Limb (tissue), 2 donors: ENCODE results near the gene TXNRD1.
A peak's percentile ranks its signal among the peaks of the same experiment; 100 is the strongest.
"Not testable (repeated sequence)": the region's sequence is repeated elsewhere in the genome, so short reads cannot be mapped to it uniquely, and the experiment has no call there.

Experiments
- DNase-seq, 2 donors: peaks; one replicate each; pipeline ENCODE4 v3.0.0-alpha.2; 2016; ENCODE audit errors: extremely low spot score in 2 of 2

The TXNRD1 gene

DNA sequence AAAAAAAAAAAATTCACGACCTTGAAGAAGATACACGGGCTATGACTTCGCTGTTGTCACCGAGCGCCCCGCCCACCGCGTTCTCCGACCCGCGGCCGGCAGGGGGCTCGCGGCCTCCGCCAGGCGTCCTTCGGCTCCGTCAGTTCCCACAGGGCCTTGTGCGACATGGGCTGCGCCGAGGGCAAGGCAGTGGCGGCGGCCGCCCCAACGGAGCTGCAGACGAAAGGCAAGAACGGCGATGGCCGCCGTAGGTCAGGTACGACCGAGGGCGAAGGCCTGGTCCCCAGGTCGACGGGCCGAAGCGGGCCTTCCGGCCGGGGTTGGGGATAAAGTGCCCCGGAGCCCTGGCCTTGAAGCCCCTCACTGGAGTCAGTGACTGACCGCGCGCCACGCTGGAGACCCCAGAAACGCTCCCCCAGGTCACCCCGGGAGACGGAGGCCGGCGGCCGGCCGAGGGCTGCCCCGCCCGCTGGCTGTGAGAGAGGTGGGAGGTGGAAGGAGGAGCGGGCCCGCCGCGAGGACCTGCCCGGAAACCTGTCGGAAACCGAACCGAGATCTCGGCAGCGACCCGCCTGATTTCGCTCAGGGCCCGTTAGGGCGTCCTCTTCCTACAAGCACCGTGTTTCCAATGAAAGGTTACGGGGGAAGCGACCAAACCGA lies at the start of gene TXNRD1:
TSS of gene TXNRD1 (plus strand) at position 142 of the 660 bp plus-strand sequence. CDS start at position 166, 24 bp downstream.
- DNase-seq, result peak; percentile 70 to 84

GRCh38 chr12:104165801-104166200 lies 49.8 kb upstream of the TXNRD1 start:
- no peak for DNase-seq

DNA sequence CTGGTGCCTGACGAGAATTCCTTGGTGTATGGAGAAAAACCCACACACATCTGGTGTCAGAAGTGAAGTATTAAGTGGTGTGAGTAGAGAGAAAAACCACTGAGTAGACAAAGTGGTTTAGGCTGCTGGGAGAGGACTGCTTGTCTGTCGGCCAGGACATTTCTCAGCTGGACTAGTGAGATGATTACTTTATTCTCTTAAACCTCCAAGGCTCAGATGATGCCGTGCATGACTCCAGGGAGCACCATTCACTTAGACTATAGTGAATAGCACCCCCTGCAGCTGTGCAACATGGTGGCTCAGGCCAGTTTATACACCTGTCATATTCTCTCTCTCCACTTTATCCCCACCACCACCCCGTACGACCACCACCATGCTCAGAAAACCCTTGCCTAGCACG lies 49.1 kb upstream of the TXNRD1 start:
- DNase-seq, result no peak

GRCh38 chr12:104167519-104168458 lies 47.8 kb upstream of the TXNRD1 start:
- no peak for DNase-seq

GRCh38 chr12:104168596-104168995 lies 47.0 kb upstream of the TXNRD1 start:
- DNase-seq, result no peak

DNA sequence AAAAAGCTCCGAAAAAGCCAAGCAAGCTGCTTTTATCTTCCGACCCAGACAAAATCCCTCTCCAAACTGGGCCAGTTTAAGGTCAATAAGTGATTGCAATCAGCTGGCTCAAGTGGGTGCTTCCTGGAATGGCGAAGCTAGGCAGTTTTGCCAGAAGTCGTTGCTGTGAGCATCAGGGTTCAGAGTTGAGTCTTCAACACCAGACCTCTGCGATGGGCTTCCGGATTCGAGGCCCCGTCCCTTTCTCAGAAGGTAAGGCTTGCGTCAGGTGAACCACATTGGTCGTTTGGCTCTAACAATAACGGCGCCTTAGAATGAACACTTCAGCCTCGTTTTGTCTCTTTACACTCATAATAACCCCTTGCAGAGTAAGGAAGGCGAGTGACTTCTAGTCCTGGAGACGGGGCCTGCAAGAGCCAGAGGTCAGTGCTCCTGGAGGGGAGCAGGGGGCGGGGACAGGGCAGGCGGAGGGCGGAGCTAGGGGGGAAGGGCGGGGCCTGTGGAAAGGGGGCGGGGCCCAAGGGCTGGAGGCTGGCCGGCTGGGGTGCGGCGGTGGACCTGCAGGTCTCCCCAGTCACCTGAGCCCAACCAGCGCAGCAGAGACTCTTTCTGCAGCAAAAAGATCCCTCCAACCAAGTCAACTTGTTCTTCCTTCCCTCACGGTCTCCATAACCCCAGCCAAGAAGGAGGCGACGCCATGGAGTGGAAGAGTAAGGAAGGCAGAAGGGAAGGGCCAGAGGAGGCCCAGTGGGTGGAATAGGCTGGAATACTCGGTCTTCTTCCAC lies 43.6 kb upstream of the TXNRD1 start:
- DNase-seq, result no peak

DNA sequence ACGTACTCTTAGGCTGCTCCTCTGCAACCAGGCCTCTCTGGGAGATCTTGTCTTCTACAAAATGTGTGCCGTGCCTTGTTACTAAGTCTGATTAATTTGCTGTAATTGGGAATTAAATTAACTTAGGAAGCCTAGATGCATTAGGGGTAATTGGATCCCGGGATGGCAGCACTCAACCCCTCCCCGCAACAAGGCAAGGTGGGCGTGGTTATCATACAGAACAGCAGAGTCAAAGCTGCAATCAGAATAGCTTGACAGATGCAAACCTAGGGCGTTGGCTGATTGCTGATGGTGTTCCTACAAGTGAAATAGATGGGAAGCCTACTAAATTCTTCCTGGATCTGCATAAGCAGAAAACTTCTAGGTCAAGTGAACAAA lies 43.0 kb upstream of the TXNRD1 start:
- no peak for DNase-seq

DNA sequence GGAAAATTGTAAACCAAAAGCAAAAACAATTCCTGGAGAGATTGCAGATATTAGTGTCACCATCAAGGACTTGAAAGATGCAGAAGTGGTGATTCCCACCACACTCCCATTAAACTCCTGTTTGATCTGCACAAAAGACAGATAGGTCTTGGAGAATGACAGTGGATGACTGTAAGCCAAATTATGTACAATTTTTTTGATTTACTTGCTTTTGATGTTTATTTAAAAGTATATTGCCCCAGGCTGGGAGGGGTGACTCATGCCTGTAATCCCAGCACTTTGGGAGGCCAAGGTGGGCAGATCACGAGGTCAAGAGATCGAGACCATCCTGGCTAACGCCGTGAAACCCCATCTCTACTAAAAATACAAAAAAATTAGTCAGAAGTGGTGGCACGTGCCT lies 41.8 kb upstream of the TXNRD1 start:
- DNase-seq, result not testable (repeated sequence)

DNA sequence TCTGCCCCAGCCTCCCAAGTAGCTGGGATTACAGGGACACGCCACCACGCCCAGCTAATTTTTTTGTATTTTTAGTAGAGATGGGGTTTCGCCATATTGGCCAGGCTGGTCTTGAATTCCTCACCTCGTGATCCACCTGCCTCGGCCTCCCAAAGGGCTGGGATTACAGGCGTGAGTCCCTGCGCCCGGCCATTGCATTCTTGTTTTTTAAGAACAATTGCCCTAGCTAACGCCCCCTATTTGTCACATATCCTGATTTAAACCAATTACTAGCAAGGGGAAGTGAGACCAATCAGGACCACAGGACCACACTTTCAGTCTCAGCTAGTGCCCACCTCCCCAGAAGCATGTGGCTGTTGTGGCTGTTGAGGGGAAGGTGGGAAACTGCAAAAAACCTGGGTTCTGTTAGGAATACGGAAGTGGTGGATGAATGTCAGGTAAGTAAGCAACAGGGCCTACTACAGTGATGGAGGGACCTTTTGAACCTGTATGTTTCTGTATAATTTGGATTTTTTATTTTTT lies 39.8 kb upstream of the TXNRD1 start:
- no peak for DNase-seq

DNA sequence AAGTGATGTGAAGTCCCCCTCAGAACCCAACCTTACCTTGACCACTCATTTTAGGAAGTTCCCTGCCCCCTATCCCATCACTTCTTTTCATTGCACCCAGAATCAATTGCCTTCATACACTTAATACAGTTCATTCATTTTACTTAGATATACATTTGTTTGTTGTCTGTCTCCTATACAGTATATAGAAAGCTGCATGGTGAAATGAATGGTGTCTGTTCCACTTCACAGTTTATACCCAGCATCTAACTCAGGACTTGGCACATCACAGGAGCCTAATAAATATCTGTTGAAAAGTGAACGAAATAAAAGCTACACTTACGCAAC lies 38.3 kb upstream of the TXNRD1 start:
- no peak for DNase-seq

DNA sequence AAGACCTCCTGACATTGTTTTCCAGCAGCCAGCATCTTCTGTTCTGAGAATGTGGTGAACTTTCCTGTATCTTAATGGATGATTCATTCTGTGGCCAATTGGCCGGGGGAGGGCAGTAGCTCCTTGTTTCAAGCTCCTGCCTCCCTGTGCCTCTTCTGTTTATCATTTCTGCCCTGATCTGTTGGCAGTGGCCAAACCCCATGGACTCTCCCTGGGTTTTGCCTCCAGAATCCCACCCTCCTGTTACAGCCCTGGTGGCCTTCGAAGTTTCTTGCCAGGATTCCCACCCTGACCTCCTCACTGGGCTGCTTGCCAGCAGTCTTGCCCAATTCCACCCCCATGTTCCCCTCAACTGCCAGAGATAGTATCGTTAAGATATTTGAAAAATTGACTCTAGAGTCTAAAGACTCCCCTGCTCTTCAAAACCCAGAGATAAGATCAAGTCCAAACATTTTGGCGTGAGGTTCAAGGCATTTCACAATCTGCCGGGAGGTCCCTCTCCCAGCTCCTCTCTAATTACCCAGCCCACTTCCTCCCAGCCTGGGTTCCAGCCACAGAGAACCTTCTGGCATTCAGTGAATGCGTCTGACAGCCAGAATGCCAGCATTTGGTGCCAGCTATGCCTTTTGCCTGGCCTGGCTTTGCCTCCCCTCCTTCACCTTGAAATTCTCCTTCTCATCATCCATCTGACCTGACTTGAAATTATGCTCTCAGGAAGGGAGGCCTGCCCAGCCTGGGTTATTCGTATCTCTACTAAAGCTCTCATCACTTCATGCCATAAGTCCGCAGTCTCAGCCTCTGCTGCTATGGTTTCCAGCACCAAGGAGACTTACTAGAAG lies 37.7 kb upstream of the TXNRD1 start:
- DNase-seq, result no peak

DNA sequence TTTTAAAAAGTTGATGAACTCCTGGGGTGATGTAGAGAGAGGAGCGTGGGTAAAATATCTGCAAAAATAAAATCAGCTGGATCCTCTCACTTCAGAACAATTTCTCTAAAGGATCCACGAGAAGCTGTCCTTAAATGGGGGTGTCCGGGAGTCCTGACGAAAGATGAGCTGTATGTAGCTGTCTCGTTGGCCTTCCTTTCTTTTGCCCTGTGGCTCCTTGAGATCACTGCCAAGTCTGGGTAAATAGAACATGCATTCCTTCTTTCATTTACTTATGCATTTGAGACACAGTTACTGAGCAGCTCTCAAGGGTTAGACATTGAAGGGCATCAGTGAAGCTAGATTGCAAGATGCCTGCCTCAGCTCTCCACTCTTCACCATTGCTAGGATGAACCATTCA lies 35.2 kb upstream of the TXNRD1 start:
- no peak for DNase-seq

DNA sequence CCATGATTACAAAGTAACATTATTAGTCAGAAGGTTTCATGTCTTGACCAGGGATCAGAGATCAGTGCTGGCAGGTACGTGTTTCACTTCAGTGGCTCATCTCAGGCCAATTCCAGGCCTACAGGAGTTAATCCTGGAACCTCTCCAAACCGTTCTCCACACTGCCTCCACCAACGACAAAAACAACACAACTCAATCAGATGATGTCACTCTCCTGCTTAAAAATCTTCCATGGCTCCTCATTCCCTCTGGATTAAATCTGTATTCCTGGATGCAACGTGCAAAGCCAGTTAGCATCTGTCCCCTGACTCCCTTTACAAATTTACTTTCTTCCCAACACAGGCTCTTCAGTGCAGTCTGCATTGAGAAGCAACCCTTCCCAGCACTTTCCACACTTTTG lies 34.3 kb upstream of the TXNRD1 start:
- no peak for DNase-seq

GRCh38 chr12:104182144-104182543 lies 33.4 kb upstream of the TXNRD1 start:
- DNase-seq, result no peak

- no peak for DNase-seq
Observed at GRCh38 chr12:104182621-104183378, 32.8 kb upstream of the TXNRD1 start.

DNA sequence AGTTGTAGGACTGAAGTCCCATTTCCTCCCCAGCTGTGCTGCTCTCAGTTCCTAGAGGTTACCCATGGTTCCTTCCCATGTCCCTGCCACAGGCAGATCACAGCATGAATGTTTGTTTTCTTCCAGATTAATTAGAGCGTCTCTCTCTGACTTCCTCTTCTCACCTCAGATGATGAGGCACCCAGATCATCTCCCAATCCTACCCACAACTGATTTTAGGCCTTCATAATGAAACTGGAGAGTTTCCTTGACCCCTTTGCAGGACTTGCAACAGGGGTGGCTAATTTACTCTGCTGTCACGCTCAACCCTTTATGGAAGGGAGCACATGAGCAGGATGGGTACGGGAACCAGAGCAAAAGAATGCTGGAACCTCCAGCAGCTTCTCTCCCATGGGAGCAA lies 32.1 kb upstream of the TXNRD1 start:
- no peak for DNase-seq

DNA sequence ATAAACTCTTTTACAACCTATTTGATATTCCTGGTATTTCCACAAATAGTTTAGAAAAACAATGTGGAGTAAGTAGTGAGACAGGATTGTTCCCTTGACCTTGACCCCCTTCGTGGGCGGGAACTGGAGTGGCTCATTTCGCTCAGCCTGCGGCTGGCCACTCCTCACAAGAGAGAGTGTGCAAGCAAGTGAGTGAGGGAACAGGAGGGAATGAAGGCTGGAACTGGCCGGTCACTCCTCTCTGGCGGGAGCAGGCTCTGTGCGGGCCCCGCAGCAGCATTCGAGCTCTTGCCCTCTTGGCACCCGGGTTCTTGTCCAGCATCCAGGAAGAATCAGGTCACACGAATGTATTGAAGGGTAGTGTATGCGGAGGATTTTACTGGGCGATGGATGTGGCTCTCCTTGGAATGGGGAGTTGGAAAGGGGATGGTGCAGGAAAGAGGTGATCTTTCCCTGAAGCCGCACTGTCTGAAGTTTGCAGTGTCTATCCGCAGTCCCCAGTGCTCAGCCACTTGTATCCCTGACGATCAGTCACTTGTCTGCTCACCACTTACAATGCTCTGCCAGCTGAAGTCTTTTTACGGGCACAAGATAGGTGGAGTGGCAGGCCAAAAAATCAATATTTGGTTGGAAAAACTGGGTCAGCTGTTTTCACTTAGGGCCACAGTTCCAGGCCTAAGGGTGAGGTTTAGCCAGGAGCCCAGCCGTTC lies 28.0 kb upstream of the TXNRD1 start:
- DNase-seq, result no peak

- DNase-seq, result no peak
Observed at GRCh38 chr12:104188534-104188933, 27.0 kb upstream of the TXNRD1 start.

DNA sequence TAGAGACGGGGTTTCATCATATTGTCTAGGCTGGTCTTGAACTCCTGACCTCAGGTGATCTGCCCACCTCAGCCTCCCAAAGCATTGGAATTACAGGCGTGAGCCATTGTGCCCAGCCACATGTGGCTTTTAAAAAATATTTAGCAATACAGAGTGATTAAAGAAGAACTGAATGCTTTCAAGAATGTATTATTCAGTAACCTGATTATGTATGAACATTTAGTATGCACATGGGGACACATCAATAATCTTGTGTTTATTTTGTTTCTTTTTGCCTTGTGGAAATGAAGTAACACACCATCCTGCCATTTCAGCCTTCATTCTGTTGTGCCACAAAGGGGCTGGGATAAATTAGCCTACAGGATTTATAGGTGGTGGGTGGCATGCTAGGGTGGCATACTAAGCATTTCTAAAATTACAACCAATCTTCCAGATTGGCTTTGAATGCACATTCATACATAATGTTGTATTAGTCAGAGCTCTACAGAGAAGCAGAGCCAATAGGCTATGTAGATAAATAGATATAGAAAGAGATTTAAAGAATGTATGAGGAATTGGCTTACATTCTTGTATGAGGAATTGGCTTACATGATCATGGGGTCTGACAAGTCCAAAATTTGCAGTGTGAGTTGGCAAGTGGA lies 25.5 kb upstream of the TXNRD1 start:
- no peak for DNase-seq
